Retinal pigment epithelial cell (primary cell): ENCODE data around the gene M1AP.

Experiments
- DNase-seq: peaks from one replicate; pipeline ENCODE4 v3.0.0-alpha.2; 2010; ENCODE audit warnings: low read depth
- H3K4me3 ChIP-seq: 2 replicates; pipeline ENCODE4 v1.5.1; 2011; ENCODE audit warnings: mild to moderate bottlenecking, low read length, control low read depth, moderate library complexity
- TF ChIP-seq, protein P1 (sequence below): conservative IDR thresholded peaks from 2 replicates; pipeline ENCODE4 v1.5.1; 2011; ENCODE audit warnings: low read depth, low read length, control low read depth, inconsistent platforms

Gene M1AP

DNA sequence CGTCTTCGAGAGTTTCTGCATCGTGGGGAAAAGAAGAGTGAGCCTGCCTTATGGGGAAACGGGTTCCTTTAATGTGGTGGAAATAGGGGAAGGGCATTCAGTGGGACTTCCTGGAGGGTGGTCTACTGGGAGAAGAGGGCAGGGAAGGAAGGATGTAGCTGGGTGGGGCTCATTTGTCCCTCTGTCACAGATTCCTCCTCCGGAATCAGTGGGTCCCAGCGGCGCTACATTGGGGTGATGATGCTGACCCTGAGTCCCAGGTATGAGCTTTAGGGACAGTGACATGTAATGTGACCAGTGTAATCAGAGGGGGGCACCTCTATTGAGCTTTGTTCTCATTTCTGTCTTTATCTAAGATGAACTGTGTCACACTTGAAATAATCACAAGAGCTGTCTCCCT is 116.5 kb downstream of the M1AP start:
- TF ChIP-seq, protein P1, sequence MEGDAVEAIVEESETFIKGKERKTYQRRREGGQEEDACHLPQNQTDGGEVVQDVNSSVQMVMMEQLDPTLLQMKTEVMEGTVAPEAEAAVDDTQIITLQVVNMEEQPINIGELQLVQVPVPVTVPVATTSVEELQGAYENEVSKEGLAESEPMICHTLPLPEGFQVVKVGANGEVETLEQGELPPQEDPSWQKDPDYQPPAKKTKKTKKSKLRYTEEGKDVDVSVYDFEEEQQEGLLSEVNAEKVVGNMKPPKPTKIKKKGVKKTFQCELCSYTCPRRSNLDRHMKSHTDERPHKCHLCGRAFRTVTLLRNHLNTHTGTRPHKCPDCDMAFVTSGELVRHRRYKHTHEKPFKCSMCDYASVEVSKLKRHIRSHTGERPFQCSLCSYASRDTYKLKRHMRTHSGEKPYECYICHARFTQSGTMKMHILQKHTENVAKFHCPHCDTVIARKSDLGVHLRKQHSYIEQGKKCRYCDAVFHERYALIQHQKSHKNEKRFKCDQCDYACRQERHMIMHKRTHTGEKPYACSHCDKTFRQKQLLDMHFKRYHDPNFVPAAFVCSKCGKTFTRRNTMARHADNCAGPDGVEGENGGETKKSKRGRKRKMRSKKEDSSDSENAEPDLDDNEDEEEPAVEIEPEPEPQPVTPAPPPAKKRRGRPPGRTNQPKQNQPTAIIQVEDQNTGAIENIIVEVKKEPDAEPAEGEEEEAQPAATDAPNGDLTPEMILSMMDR: no peak
- H3K4me3 ChIP-seq: no peak overlapping the region
- no peak for DNase-seq

DNA sequence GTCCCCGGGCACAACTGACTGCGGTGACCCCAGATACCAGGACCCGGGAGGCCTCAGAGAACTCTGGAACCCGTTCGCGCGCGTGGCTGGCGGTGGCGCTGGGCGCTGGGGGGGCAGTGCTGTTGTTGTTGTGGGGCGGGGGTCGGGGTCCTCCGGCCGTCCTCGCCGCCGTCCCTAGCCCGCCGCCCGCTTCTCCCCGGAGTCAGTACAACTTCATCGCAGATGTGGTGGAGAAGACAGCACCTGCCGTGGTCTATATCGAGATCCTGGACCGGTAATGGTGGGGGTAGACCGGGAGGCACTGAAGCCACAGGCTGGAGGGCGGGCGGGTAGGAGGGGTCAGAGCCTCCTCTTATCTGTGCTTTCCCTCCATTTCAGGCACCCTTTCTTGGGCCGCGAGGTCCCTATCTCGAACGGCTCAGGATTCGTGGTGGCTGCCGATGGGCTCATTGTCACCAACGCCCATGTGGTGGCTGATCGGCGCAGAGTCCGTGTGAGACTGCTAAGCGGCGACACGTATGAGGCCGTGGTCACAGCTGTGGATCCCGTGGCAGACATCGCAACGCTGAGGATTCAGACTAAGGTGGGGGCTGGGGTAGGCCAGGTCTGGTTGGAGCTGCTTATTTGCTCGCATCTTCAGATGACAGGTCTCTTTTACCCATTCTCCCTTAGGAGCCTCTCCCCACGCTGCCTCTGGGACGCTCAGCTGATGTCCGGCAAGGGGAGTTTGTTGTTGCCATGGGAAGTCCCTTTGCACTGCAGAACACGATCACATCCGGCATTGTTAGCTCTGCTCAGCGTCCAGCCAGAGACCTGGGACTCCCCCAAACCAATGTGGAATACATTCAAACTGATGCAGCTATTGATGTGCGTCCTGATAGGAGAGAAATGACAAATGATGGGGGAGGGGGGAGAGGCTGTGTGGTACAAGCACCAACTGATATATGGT is 117.6 kb downstream of the M1AP start:
- H3K4me3 ChIP-seq: peak overlapping the region; percentile 96
- TF ChIP-seq, protein P1: no peak
- no peak for DNase-seq

DNA sequence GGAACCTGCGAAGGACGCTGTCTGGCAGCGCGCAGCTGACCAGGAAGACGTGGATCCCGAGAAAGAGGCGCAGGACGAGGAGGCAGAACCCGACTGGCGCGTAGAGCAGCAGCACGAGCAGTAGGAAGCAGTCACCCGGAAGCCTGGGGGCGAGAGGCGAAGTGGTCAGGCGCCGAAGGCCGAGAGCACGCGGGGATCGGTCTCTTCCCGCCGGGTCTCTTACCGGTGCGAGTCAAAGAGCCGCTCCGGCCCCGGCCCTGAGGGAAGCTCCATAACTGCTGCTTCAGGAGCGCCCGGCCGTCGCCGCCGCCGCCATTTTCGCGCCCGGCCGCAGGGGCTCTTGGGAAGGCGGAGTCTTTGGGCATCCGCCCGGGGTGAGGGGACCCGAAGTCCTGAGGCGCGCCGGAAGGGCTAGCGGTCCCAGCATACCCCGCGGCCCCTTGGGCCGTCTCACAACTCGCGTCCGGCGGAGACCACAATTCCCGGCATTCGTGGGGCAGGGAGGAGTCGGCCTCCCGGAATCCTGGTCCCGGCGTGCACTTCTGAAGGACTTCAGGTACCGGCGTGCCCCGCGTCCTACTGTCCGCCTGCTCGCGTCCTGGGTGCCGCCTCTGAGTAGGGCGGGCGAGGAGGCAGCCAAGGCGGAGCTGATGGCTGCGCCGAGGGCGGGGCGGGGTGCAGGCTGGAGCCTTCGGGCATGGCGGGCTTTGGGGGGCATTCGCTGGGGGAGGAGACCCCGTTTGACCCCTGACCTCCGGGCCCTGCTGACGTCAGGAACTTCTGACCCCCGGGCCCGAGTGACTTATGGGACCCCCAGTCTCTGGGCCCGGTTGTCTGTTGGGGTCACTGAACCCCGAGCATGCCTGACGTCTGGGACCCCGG is 118.5 kb downstream of the M1AP start, which contains the start of the genes AUP1 and HTRA2:
Gene AUP1, minus strand, starts transcription at position 350 of the 882 bp plus-strand sequence. Its CDS starts 77 bp downstream, at position 273.
Gene HTRA2, plus strand, starts transcription at position 577 of the 882 bp plus-strand sequence. Its CDS starts 74 bp downstream, at position 651.
- H3K4me3 ChIP-seq: peak within 1 kb of the TSS; percentile 96
- TF ChIP-seq, protein P1: no peak
- peak; percentile 97 for DNase-seq

DNA sequence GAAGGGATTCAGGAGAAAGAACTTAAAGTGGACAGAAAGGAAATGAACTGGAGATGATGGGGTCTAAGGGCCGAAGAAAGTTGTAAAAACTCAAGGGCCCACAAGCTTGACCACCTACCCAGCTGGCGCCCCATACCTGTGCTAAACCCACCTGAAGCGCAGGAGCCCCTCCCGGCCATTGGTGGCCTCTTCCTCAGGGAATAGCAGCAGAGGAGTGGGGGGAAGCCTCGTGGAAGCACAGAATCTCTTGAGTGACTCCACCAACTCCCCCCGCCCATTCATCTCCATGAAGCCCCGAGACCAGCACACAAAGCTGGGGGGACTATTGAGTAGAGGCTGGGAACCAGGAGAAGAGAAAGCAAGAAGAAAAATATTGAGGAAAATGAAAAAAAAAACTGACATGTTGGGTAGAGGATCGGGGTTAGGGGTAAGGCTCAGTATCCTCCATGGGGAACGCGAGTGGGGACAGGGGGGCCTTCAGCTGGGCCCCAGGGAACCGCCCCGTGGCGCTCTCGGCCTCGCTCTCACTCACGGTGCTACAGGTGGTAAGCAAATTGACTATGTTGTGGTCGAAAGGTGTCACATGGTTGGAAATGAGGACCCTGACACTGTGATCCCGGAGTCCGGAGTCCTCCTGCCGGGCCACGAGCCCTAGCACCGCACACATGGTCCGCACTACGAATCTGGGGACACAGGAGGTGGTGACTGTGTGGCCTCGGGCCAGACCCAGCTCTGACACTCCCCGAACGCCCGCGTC is 119.4 kb downstream of the M1AP start:
- DNase-seq: no peak
- H3K4me3 ChIP-seq: peak overlapping the region; percentile 96
- TF ChIP-seq, protein P1: peak; percentile 7

DNA sequence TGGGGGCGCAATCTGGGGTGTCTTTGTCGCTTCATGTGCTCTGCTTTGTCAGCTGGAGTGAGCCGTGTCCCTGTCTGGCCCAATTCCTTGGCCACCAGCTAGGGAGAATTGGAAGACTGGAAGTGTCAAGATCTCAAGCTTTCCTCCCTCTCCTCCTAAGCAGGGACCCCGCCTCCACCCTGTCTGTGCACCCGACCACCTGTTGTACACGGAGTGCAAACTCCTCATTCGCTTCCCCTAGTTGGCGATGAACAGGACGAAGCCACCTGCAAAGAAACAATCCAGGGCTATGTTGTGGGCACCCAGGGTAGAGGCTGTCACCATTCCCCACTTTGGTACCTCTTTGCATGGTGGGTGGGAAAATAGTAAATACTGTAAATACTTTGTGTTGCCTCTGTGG is 120.4 kb downstream of the M1AP start:
- DNase-seq: no peak
- no peak overlapping the region for H3K4me3 ChIP-seq
- TF ChIP-seq, protein P1: no peak

DNA sequence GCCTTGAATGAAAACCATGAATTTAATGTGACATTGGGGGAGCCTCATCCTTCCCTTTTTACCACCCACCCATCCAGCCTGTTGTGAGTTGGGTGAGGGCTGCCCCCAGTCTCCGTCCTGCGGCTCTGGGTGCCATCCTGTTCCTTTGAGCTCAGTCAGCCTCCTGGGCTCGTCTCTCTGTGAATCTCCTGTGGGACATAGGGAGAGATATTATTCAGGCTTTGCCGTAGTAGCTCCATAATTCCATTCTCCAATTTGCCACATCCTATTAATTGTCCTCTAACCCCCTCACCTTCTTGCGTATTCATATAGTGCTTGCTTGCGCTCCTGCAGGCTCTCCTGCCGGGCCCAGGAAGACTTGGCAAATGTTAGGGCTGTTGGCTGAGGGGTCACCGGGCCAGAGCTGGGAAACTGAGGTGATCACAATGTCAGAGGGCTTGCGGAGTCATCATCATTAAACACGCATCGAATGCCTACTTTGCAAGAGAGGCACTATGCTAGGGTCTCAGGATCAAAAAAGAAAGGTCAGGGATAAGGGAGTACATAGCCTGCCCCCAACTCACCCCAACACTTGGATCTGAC is 121.4 kb downstream of the M1AP start:
- no peak for DNase-seq
- H3K4me3 ChIP-seq: no peak overlapping the region
- TF ChIP-seq, protein P1: no peak
